ENCODE results near the gene COPS2. TPM values are rescaled to one million over a fixed set of nuclear protein-coding genes. Genes with fewer than 3 reads are reported as not detected.
A peak's percentile ranks its signal among the peaks of the same experiment; 100 is the strongest.
"Not testable (repeated sequence)": the region's sequence is repeated elsewhere in the genome, so short reads cannot be mapped to it uniquely, and the experiment has no call there.

COPS2 gene
- 102 TPM for polyA plus RNA-seq (ENCODE audit: insufficient read length)

DNA sequence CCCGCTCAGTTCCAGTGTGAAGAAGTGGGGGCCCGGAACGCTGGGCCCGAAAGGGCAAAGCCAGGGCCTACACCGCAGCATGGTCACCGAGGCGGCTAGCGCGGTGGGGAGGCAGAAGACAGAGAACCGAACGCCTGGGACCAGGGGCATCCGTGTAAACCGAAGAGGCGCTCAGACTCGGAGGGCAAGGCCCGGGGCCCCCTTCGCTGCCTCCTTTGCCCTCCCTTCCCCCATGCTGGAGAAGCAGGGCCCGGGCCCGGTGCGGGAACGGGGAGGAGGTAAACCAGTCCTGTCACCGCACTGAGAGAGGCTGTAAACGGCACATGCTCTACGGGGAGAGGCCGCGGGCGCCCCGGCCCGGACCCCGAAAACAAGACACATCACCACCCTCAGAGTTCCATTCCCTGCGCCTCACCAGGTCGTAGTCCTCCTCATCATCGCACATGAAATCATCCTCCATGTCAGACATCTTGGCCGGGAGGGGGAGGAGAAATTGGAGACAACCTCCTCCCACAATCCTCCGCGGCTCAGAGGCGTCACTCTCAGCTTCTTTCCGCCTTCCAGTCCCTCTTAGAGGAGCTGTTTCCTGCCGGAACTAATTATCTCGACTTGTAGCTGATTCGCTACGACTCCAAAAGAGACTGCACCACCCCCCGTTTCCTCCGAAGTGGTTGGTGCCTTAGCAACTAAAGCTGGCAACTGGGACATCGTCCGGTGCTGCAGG is at the start of gene COPS2:
COPS2 (minus strand) TSS at position 490 of the 724 bp plus-strand sequence; CDS start at position 469, 21 bp downstream.
- DNase-seq (ENCODE audit: low read depth) = peak; percentile 99

DNA sequence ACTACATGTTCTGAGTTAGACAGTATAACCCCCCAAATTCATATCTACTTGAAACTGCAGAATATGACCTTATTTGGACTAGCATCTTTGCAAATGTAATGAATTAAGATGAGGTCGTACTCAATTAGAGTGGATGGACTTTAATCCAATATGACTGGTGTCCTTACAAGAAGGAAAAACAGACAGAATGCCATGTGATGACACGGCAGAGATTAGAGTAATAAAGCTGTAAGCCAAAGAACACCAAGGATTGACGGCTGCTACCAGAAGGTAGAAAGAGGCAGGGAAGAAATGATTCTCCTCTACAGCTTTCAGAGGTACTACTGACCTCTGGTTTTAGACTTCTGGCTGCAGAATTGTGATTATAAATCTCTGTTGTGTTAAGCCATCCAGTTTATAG is 44.9 kb upstream of the COPS2 start:
- no peak for DNase-seq (ENCODE audit: low read depth)

DNA sequence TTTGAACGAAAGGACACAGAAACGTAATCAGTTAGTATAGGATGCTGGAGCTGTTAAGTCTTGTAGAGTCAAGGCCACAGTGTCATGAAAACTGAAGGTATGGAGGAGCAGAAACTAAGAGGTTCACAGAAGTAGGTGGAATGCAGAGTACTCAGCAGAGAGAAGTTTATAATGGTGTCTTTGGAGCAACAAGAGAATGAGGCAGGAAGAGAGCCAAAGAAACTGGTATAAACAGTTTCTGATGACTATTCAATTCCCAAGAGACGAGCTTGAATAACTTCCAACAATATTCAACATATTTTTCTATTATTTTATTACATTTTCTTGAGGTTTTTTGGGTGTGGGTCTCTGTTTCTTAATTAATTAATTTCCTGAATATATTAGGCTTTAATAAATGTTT is 44.3 kb upstream of the COPS2 start:
- no peak for DNase-seq (ENCODE audit: low read depth)

DNA sequence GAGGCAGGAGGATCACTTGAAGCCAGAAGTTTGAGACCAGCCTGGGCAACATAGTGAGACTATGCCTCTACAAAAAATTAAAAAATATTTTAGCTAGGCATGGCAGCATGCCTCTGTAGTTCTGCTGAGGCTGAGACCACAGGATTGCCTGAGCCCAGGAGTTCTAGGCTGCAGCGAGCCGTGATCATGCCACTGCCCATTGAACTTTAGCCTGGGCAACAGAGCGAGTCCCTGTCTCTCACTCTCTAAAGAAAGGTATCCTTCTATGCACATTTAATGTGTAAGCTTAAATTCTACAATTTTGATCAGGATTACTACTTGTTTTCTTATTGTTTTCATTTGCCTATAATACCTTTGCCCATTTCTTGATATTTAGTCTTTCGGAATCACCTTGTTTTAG is 41.5 kb upstream of the COPS2 start:
- DNase-seq (ENCODE audit: low read depth) = no peak

DNA sequence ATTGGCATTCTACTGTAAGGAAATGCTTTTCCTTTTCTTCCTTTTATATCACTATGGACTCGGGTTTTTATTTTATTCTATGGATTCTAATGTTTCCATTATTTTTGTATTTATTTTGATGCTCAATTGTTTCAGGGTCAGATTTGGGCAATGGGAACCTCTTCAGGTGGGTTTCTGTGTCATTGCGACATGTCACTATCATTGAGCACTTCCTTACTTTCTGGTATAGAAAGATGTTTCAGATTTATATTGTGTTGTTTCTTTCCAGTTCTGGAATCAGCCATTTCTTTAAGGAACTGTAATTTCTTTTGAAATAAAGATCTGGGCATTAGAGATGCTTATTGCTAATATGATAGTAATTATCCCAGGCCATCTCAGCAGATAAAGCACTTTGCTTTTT is 36.5 kb upstream of the COPS2 start:
- DNase-seq (ENCODE audit: low read depth) = no peak

DNA sequence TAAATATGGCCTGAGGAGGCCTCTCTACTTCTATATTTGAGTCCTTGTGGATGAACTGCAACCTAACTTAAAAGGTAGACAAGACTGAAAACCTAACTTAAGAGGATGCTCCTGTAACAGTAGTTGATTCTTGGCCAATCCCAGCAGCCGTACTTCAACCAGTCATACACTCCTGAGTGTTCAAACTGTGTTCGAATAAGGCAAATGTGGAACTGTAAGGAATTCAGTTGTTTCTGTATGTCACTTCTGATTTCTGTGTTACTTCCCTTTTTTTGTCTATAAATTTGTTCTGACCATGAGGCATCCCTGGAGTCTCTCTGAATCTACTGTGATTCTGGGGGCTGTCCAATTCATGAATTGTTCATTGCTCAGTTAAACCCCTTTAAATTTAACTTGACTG is 35.2 kb upstream of the COPS2 start:
- DNase-seq (ENCODE audit: low read depth) = no peak

DNA sequence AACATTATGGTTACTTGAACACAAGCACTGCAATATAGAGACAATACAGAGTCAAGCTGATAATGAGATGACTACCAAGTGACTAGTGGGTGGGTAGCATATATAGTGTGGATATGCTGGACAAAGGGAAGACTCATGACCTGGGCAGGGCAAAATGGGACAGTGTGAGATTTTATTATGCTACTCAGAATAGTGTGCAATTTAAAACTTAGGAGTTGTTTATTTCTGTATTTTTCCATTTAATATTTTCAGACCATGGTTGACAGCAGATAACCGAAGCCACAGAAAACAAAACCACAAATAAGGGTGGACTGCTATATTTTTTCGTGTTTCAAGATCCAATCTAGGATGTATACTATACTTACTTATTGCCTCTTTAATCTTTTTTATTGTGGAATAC is 34.2 kb upstream of the COPS2 start:
- DNase-seq (ENCODE audit: low read depth) = no peak

DNA sequence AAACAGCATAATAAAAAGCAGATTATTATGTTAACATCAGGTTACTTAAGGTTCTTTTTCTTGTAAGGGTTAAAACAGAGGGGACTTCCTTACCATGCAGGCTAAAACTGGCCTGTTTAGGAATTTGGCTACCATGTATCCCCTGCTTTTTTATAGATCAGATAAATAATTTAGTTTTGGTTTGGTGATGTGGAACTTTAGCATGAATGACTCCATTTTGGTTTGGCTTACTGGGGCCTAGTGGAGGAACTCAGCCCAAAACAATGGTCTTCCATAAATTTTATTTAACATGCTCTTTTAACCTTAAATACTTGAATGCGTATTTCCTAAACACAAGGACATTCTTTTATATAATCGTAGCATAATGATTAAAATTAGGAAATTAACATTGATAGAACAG is 33.5 kb upstream of the COPS2 start:
- DNase-seq (ENCODE audit: low read depth) = no peak

DNA sequence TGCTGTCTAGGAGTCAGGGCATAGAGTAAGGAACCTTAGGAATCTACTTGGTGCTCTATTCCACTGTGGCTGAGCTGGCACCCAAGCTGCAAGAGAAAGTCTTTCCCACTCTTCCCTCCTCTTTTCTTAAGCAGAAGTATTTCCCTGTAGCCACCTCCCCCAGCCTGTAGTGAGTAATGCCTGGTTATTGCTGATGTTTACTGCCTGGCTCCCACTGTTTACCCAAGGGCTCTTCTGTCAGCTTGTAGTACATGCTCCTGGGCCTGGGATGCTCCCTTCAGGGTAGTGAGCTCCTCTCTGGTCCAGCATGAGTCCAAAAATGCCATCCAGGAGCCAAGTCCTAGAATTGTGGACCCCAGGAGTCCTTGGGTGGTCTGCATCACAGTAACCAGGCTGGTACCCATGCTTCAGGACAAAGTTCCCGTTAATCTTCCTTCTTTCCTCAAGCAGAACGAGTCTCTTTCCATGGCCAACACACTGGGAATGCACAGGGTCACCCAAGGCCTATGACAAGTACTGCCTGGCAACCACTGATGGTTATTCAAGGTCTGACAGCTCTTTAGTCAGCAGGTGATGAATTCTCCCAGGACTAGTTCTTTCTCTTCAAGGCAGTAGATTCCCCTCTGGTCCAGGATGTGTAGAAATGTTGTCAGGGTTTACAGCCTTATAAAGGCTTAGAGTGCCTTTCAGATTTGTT is 32.3 kb upstream of the COPS2 start:
- DNase-seq (ENCODE audit: low read depth) = no peak

DNA sequence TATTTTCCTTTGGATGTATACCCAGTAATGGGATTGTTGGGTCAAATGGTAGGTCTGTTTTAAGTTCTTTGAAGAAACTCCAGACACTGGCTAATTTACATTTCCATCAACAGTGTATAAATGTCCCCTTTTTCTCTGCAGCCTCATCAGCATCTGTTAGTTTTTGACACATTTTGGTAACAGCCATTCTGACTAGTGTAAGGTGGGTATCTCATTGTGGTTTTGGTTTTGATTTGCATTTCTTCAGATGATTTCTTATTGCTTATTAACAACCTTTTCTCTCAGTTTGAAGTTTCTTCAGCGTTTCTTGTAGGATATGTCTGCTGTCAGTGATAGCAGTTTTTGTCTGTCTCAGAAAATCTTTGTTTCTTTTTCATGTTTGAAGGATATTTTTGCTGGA is 30.1 kb upstream of the COPS2 start:
- no peak for DNase-seq (ENCODE audit: low read depth)

DNA sequence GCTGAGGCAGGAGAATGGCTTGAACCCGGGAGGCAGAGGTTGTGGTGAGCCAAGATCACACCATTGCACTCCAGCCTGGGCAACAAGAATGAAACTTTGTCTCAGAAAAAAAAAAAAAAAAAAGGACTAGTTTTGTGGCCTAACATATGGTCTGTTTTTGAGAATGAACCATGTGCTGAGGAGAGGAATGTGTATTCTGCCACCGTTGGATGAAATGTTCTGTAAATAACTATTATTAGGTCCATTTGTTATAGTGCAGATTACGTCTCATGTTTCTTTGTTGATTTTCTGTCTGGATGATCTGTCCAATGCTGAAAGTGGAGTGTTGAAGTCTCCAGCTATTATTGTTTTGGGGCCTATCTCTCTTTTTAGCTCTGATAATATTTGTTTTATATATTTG is 28.3 kb upstream of the COPS2 start:
- not testable (repeated sequence) for DNase-seq (ENCODE audit: low read depth)

DNA sequence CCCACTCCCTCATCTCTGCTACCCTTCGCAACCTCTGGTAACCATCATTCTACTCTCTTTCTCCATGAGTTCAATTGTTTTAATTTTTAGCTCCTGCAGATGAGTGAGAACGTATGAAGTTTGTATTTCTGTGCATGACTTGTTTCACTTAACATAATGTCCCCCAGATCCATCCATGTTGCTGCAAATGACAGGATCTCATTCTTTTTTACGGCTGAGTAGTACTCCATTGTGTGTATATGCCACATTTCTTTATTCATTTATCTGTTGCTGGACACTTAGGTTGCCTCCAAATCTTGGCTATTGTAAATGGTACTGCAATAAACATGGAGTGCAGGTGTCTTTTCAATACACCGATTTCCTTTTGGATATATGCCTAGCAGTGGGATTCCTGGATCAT is 26.7 kb upstream of the COPS2 start:
- DNase-seq (ENCODE audit: low read depth) = no peak

DNA sequence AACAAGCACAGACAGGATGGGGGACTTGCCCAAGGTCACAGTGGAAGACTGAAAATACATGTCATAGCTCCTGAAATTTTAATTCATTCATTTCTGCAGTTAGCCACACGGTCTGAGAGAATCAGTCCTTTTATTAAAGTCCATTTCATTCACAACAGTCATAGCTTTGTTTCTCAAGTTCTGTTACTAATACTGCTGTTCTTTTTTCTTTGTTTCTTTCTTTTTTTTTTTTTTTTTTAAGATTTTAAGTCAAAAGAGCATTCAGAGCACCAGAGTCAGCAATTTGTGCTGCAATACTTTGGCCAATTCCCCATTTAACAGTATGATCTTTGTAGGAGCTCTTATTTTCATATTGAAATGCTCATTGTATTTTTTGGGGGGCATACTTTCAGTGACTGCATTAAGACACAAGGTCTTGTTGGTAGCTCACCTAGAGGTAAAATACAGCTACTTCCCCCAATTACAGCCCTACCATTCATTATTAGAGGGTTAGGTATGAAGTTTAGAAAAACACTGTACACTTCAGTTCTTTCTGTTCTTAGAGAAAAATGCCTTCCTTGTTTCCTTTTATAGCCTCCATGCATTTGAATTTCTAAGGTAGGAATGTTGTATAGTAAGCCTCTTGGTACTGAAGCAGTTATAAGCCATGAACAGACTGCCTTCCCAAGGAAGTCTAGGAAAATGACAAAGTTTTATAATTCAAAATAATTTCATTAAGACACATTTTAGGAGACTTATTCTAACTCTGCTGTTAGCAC is 24.2 kb upstream of the COPS2 start:
- no peak for DNase-seq (ENCODE audit: low read depth)

DNA sequence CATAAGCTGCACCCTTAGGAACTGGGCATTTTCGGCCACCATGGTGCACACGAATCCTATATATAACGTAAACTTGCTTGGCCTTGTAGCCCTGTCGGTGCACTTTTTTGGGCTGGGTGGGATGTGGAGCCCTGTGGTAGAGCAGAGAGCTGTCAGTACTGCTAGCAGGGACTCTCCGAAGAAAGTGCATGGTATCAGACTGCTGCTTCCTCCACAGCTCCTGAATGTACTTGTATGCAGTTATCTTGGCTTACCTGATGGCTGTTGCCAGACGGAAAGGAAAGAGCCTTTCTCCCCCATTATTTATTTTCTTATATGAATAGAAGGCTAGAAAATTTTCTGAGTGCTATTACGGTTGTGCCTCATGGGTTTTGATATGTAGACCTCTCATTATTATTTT is 23.1 kb upstream of the COPS2 start:
- no peak for DNase-seq (ENCODE audit: low read depth)

DNA sequence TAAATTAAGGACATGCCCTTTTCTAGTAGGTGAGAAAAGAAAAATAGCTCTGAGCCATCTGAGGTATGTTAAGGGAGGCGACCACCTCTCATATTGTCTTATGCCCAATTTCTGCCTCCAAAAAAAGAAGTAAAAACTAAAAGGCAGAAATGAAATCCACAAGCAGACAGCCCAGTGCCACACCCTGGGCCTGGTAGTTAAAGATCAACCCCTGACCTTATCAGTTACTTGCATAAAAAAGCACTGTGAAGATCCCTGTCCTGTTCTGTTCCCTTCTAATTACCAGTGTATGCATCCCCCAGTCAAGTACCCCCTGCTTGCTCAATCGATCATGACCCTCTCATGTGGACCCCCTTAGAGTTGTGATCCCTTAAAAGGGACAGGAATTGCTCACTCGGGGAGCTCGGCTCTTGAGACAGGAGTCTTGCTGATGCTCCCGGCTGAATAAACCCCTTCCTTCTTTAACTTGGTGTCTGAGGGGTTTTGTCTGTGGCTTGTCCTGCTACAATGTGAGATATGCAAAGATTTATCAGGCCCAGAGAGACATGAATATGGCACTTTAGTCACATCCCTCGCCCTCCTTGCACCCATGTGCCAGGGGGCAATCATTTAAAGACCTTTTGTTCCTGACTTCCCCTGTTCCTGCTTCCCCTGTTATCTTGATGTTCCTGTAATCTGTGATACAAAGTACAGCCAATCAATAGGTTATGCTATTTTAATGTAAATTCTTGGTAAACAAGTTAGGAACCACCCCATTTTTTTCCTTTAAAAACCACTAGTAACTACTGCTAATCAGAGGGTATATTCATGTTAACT is 20.4 kb upstream of the COPS2 start:
- DNase-seq (ENCODE audit: low read depth) = not testable (repeated sequence)

DNA sequence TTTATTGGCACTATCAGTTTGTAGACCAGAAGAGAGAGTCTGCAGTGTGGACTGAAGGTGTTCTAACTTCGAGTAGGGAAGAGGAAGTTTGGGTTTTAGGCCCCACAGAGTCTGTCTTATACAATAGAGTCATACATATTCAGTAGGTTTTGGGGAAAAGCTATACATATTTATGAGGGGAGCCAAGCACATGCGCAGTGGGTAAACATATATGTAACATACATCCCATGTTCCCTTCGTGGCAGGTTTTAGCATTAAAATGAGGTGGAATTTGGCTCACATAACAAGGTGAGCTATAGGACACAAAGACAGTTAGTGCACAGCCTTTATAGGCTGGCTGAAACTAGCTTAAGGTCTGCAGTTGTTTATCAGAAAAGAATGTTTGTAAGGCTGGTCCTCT is 19.5 kb upstream of the COPS2 start:
- DNase-seq (ENCODE audit: low read depth) = no peak

DNA sequence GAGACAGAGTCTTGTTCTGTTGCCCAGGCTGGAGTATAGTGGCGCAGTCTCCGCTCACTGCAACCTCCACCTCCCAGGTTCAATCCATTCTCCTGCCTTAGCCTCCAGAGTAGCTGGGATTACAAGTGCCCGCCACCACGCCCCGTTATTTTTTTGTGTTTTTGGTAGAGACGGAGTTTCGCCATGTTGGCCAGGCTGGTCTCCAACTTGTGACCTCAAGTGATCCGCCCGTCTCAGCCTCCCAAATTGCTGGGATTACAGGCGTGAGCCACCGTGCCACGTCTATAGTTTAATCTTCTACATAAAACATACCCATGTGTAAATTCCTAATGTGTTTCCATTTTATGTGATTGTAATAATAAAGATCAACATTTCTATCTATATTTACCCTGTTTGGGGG is 16.4 kb upstream of the COPS2 start:
- DNase-seq (ENCODE audit: low read depth) = no peak

DNA sequence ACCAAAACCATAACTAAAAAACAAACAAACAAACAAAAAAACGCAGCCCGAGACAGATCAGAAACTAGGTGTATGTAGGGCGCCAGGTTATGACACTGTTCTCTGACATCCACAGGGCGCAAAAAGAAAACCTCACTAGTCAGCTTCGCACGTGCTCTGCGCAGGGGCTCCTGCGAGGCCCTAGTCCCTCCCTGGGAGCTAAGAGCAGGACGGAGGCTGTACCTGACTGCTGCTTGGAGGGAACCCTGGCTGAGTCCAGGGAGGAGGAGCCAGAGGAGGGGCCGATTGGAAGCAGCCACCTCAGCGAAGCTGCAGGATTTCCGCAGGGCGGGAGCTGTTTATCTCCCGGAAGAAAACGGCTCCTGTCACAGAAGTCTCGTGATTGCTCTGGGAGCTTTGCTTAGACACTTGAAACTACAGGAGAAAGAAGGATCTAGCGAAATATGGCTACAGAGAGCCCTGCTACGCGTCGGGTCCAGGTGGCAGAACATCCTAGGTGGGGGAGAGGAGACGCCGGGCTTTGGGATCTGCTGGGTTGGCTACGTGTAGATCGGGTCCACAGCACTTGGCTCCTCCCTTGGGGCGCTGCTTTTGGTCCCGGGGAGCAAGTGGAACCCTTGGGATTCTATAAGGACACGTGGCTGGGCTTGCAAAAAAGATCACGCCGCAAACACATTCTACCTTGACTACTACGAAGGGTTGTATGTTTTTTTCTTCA is 14.6 kb upstream of the COPS2 start, which contains the start of gene GALK2:
GALK2 (plus strand) TSS at position 368 of the 718 bp plus-strand sequence; CDS start at position 444, 76 bp downstream.
- peak; percentile 83 for DNase-seq (ENCODE audit: low read depth)

DNA sequence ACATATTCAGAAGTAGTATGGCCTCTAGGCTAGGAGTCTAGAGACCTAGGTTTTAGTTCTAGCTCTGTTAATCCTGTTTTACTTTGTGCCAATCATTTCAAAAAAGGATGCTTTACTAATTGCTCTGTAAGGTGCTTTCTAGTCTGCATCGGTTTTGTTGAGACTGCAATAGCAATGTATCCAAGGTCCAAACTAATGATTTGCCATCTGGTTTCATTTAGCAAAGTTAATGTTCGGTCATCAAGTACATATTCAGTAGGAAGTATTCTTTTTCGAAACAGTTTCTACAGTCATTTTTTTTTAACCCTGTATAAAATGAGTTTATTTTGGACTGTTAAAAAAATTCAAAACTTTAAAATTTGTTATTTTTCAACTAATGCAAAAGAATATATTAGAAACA is 12.6 kb upstream of the COPS2 start:
- no peak for DNase-seq (ENCODE audit: low read depth)

DNA sequence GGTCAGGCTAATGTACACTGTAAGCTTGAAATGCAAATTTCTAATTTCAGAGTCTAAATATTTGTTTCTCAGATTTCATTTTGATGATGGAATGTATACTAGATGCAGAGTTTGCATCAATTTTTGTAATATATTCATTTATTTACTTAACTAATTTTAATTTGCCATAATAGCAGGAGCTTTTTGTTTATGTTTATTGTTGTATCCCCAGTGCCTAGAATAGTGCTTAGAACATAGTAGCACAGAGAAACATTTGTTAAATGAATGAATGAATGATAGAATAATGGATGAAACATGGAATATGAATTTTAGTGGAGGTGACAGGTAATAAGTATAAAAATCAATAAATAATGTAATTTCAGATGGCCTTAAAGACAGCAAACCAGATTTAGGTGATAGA is 9.5 kb upstream of the COPS2 start:
- DNase-seq (ENCODE audit: low read depth) = no peak

DNA sequence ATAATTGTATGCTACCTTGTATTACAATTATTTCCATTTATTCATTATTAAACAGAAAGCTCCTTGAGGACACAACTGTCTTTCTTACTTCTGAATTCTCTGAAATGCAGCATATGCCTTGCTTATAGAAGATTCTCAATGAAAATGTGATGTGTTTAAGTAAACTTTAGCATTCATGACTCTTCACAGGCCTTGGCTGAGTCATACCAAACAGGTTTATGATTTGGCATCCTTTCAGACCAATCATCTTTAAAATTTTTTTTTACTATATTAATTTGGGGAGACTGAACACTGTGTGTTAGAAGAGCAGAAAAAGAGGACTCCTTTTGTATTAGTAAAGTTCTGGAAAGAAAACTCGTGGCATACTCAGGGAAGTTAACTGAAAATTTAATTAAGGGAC is 8.3 kb upstream of the COPS2 start:
- no peak for DNase-seq (ENCODE audit: low read depth)

Data from forelimb muscle (tissue), 1 donor.